Stomach (tissue), 9 donors: Measurements from ENCODE around the gene KEAP1. TPM values are rescaled to one million over a fixed set of nuclear protein-coding genes. Genes with fewer than 3 reads are reported as not detected.

Experiments
- DNase-seq, 2 donors: peaks; one replicate each; pipeline versions ENCODE4 v3.0.0 to v3.0.0-alpha.2; 2013 to 2019
- H3K27ac ChIP-seq, 5 donors: fragments of 200-600 bp in 4 of 5; sonication (generic) in 4 of 5; one replicate each; pipeline ENCODE4 v1.5.1; 2013 to 2019; ENCODE audit warnings: mild to moderate bottlenecking in 1 of 5, moderate library complexity in 1 of 5
- H3K27me3 ChIP-seq, 3 donors: fragments of 200-600 bp; sonication (generic); one replicate each; pipeline ENCODE4 v1.5.1; 2017 to 2019; ENCODE audit warnings: mixed run types in 1 of 3
- H3K36me3 ChIP-seq, 4 donors: fragments of 200-600 bp; sonication (generic); 1 replicate in 3 of 4; 2 replicates in 1 of 4; pipeline ENCODE4 v1.5.1; 2016 to 2019
- H3K4me1 ChIP-seq, 4 donors: fragments of 200-600 bp; sonication (generic); one replicate each; pipeline ENCODE4 v1.5.1; 2016 to 2019
- H3K4me3 ChIP-seq, 4 donors: fragments of 200-600 bp; sonication (generic) in 3 of 4; one replicate each; pipeline ENCODE4 v1.5.1; 2016 to 2019; ENCODE audit warnings: mild to moderate bottlenecking in 1 of 4
- H3K9me3 ChIP-seq, 4 donors: fragments of 200-600 bp; sonication (generic); one replicate each; pipeline ENCODE4 v1.5.1; 2016 to 2019
- EP300 ChIP-seq: sonication (generic); formaldehyde crosslinking; IDR thresholded peaks from one replicate; pipeline ENCODE4 v1.6.1; 2017; ENCODE audit warnings: antibody characterized with exemption
- POLR2A ChIP-seq, 4 donors: fragments of 450-650 bp; IDR thresholded peaks; one replicate each; pipeline ENCODE4 v1.6.1; 2016; ENCODE audit warnings: antibody characterized with exemption in 4 of 4, control low read depth in 2 of 4, mild to moderate bottlenecking in 1 of 4, moderate library complexity in 1 of 4
- POLR2AphosphoS5 ChIP-seq, 3 donors: sonication (generic); formaldehyde crosslinking; IDR thresholded peaks; one replicate each; pipeline ENCODE4 v1.6.1; 2016; ENCODE audit warnings: antibody characterized with exemption in 3 of 3
- WGBS, 5 donors: extraction: QIAGEN DNeasy Blood & Tissue Kit in 3 of 5; methylation state at CpG; one replicate each; pipeline versions ENCODE4 v1.1.5 to v1.1.7; 2013 to 2018; 5-methylcytosine and 5-hydroxymethylcytosine counted together
- intact Hi-C: fragments of 100-400 bp; cut with DNase I; formaldehyde crosslinking; loops from one replicate; pipeline ENCODE4 v1.15.1; 2023; ENCODE audit warnings: low total_unique reads
- polyA plus RNA-seq, 3 donors: library from polyadenylated mRNA; stranded (reverse); fragments of 200-250 nt; gene quantifications; one replicate each; pipeline ENCODE4 v1.2.3, GENCODE V29; 2013
- total RNA-seq, 5 donors: library from RNA; depleted of rRNA; stranded (reverse); fragments of >200 nt; gene quantifications; one replicate each; pipeline versions ENCODE4 v1.1.0 to v1.2.3, GENCODE V29; 2014 to 2016
- TF ChIP-seq, protein P1 (sequence below), 7 experiments: fragments of 450-650 bp in 4 of 7; fragments of 200-600 bp in 3 of 7; sonication (generic) in 3 of 7; IDR thresholded peaks; one replicate each; pipeline ENCODE4 v1.5.1; 2016 to 2019; ENCODE audit warnings: antibody characterized with exemption in 7 of 7, control low read depth in 2 of 7, mild to moderate bottlenecking in 1 of 7
- donor health status: healthy with polysubstance abuse.
- donor health status: Bipolar disorder and iron deficiency.
- donor health status: healthy.

KEAP1 gene
- total and polyA plus RNA-seq, 8 donors: 15.8 to 88.1 (median 37.4) TPM

DNA sequence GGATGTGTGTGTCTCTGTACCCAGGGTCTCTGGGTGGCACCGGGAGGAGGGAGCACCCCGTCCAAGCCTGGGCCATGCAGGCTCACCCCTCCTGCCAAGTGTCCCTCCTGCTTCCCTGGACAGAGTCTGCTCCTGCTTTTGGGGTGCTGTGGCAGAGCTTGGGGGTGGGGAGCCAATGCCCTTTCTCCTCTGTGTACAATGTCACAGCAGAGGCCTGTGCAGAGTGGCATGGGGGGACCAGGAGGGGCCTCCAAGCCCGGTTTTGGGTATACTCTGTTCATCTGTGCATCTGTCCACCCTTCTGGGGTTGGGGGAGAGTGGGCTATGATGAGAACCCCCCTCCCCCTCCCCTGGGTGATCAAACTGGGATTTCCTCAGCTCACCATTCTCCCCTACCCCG is 49.3 kb downstream of the KEAP1 start:
- Histone ChIP-seq H3K9me3 (no peaks in the 10 kb centered on the region), H3K27ac (no peak overlapping the region), H3K4me1 (no peaks in the 10 kb centered on the region), H3K27me3 (no peaks in the 10 kb centered on the region), H3K4me3 (no peak overlapping the region), H3K36me3 (peaks cover 13 to 74% (median 65%) of the 10 kb centered on the region in 4 donors)
- intact Hi-C loops: no loop called here
- DNase-seq: no peak
- 68 to 95% (median 74%) methylated on average over 4 of the region's 4 CpGs for WGBS, 5 donors
- TF ChIP-seq EP300: no peak
- TF ChIP-seq, protein P1, sequence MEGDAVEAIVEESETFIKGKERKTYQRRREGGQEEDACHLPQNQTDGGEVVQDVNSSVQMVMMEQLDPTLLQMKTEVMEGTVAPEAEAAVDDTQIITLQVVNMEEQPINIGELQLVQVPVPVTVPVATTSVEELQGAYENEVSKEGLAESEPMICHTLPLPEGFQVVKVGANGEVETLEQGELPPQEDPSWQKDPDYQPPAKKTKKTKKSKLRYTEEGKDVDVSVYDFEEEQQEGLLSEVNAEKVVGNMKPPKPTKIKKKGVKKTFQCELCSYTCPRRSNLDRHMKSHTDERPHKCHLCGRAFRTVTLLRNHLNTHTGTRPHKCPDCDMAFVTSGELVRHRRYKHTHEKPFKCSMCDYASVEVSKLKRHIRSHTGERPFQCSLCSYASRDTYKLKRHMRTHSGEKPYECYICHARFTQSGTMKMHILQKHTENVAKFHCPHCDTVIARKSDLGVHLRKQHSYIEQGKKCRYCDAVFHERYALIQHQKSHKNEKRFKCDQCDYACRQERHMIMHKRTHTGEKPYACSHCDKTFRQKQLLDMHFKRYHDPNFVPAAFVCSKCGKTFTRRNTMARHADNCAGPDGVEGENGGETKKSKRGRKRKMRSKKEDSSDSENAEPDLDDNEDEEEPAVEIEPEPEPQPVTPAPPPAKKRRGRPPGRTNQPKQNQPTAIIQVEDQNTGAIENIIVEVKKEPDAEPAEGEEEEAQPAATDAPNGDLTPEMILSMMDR (IDR thresholded peaks at IDR 0.05): no peak
- TF ChIP-seq POLR2AphosphoS5 (IDR thresholded peaks at IDR 0.05): no peak

DNA sequence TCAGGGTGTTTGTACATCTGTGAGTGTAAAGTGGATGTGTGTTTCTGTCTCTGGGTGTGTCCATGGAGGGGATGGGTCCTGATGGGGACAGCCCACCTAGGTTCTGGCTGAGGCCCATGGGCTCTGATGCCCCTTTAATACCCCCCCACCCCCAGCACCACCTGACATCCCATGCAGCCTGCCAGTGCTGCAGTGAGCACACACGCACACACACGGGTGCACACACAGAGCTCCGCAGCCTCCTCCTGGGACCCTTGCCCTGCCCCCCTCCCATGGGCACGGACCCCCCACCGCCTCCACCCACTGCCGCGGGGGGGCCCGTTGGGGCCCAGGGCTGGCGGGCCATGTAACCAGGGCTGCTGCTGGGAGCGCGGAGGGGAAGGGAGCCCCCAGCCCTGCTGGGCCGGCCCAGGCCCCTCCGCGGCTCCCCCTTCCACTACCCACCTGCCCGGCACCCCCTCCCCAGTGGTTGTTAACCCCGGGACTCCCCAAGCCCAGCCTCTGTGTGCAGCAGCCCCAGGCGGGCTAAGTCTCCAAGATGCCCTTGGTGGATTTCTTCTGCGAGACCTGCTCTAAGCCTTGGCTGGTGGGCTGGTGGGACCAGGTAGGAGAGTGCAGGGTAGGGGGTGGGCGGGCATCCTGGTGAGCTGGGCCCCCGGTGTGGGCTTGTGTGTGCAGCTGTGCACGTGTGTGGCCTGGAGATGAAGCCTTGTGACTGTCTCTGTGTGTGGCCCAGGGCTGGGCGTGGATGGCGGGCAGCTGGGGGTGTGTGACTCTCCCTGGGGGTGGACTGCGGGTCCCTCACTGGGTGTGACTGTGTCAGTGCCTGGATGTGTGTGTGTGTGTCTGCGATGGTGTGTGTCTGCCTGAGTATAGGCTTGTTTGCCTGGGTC is 50.2 kb downstream of the KEAP1 start:
- no peaks in the 10 kb centered on the region for H3K9me3 ChIP-seq
- H3K27me3 ChIP-seq: no peaks in the 10 kb centered on the region
- intact Hi-C loops: no loop called here
- WGBS, 5 donors: 65 to 73% (median 71%) methylated on average over 4 to 25 of the region's 25 CpGs
- H3K27ac ChIP-seq: no peak overlapping the region
- H3K4me3 ChIP-seq: no peak overlapping the region
- TF ChIP-seq POLR2AphosphoS5 (IDR thresholded peaks at IDR 0.05): no peak
- no peak for TF ChIP-seq POLR2A (IDR thresholded peaks at IDR 0.05)
- TF ChIP-seq EP300: no peak
- TF ChIP-seq, protein P1 (IDR thresholded peaks at IDR 0.05): no peak
- peaks cover 21 to 74% (median 65%) of the 10 kb centered on the region in 4 donors for H3K36me3 ChIP-seq
- no peaks in the 10 kb centered on the region for H3K4me1 ChIP-seq
- no peak for DNase-seq

DNA sequence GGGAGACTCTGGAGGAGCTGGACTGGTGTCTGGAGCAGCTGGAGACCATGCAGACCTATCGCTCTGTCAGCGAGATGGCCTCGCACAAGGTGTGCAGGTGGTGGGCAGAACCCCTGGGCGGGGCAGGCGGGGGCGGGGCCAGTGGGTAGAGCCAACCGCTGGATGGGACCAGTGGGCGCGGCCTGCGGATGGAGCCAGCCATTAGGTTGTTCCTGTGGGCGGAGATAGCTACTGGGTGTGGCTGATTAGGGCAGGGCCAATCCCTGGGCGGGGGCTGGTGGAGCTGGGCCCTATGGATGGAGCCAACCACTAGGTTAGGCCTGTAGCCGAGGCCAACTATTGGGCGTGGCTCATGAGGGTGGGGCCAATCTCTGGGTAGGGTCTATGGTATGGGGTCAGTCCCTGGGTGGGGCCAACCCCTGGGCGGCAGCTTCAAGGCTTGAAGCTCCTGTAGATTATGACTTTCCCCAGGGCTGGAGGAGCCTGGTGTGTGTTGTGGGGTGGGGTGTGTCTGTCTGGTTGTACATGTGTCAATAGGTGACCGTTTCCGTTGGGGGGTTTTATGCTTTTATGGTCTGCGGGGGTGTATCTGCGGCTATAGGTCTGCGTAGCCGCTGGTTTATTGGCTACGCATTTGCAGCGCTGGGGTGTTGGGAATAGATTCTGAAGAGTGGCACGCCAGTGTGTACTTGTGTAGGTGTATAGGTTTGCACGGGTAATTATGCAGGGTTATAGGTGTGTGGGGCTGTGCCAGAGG is 52.1 kb downstream of the KEAP1 start:
- 75 to 89% (median 83%) methylated on average over 22 to 25 of the region's 25 CpGs for WGBS, 5 donors
- no peak overlapping the region for H3K27ac ChIP-seq
- H3K36me3 ChIP-seq: peaks cover 36 to 73% (median 67%) of the 10 kb centered on the region in 4 donors
- intact Hi-C loops: no loop called here
- no peaks in the 10 kb centered on the region for H3K9me3 ChIP-seq
- TF ChIP-seq EP300 (no peak), POLR2AphosphoS5 (IDR thresholded peaks at IDR 0.05) (no peak), POLR2A (IDR thresholded peaks at IDR 0.05) (no peak)
- TF ChIP-seq, protein P1 (IDR thresholded peaks at IDR 0.05): no peak
- H3K27me3 ChIP-seq: no peaks in the 10 kb centered on the region
- no peaks in the 10 kb centered on the region for H3K4me1 ChIP-seq
- no peak overlapping the region for H3K4me3 ChIP-seq
- DNase-seq: peak in 1 of 2 donors; percentile 35

DNA sequence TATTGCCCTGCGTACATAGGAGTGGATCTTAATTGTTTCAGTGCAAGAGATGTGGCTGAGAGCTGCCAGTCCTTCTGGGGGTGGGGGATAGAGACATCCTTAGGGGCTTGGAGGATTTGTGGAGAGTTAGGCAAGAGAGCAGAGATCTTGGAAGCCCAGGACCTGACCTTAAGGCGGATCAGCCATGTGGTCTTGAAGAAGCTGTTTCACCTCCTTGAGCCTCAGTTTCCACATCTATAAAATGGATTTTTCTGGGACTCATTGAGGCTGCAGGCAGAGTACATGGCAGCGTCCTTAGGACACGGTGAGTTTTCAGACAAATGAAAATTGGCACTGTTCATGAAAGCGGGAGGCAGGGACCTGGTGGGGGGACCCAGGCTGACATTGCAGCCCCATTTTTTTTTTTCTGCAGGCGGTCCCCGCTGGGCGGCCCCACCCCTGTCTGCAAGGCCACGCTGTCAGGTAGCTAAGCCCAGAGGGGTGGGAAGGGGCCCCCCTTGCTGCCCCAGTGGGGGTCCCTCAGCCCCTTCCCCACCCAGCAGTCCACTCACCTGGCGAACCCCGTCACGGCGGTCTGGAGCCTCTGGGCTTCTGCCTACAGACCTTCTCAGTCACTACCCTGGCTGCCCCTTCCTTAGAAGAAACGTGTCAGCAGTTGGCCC is 52.8 kb downstream of the KEAP1 start:
- no peaks in the 10 kb centered on the region for H3K27me3 ChIP-seq
- no peak for DNase-seq
- intact Hi-C loops: no loop called here
- H3K4me3 ChIP-seq: no peak overlapping the region
- no peaks in the 10 kb centered on the region for H3K9me3 ChIP-seq
- H3K36me3 ChIP-seq: peaks cover 36 to 69% (median 64%) of the 10 kb centered on the region in 4 donors
- H3K4me1 ChIP-seq: no peaks in the 10 kb centered on the region
- 87 to 98% (median 90%) methylated on average over 12 to 14 of the region's 14 CpGs for WGBS, 5 donors
- no peak overlapping the region for H3K27ac ChIP-seq
- TF ChIP-seq POLR2A (IDR thresholded peaks at IDR 0.05): no peak
- no peak for TF ChIP-seq POLR2AphosphoS5 (IDR thresholded peaks at IDR 0.05)
- TF ChIP-seq, protein P1 (IDR thresholded peaks at IDR 0.05): no peak
- no peak for TF ChIP-seq EP300
